NB4 (cell line): ENCODE measurements around the gene FER.
A peak's percentile ranks its signal among the peaks of the same experiment; 100 is the strongest.

Source experiments
- DNase-seq: peaks from one replicate; pipeline ENCODE4 v3.0.0; 2010; ENCODE audit warnings: low read depth
- H3K4me3 ChIP-seq: one replicate; pipeline ENCODE4 v1.5.1; 2011; ENCODE audit warnings: mild to moderate bottlenecking, low read depth, low read length, moderate library complexity
- MYC ChIP-seq: IDR thresholded peaks from 2 replicates; pipeline ENCODE4 v1.6.1; 2011; ENCODE audit warnings: low read depth, low read length
- POLR2A ChIP-seq: IDR thresholded peaks from 2 replicates; pipeline ENCODE4 v1.6.1; 2011; ENCODE audit warnings: mild to moderate bottlenecking; ENCODE audit not compliant: insufficient read length; ENCODE audit errors: extremely low read depth
- TF ChIP-seq, protein P1 (sequence below): IDR thresholded peaks from 2 replicates; pipeline ENCODE4 v1.6.1; 2011; ENCODE audit warnings: low read depth, low read length
- TF ChIP-seq, protein P2 (sequence below): IDR thresholded peaks from one replicate; pipeline ENCODE4 v1.5.1; 2012; ENCODE audit warnings: low read depth, low read length

FER gene

DNA sequence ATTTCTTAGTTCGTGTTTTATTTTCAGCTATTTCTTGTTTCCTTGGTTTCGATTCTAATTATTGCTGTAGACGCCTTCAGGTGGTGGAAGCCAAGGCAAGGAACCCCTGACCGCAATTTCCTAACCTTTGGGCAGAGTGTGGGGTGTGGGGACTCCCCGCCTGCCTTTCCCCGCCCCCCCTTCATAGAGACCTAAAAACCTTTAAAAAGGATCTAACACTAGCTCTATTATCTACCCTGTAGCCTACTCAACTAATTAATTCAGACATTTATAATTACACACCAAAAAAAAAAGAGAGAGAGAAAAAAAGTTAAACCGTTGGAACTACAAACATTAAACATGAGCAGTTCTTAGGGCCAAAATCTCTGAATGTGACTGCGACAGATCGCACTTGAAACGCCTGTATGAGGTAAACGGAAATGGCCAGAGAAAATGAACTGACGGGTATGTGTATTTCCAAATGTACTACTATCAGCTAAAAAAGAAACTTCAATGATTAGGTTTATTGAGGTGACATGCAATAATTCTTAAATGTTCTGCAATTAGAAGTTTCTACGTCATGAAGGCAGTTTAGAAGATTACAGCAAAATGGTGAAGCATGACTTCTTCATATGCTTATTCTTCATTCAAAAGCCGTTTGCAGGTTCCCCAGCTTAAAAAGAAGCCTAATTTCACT is 19.0 kb upstream of the FER start:
- no peak for TF ChIP-seq POLR2A
- TF ChIP-seq, protein P1, sequence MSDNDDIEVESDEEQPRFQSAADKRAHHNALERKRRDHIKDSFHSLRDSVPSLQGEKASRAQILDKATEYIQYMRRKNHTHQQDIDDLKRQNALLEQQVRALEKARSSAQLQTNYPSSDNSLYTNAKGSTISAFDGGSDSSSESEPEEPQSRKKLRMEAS: no peak
- TF ChIP-seq MYC: no peak
- TF ChIP-seq, protein P2, sequence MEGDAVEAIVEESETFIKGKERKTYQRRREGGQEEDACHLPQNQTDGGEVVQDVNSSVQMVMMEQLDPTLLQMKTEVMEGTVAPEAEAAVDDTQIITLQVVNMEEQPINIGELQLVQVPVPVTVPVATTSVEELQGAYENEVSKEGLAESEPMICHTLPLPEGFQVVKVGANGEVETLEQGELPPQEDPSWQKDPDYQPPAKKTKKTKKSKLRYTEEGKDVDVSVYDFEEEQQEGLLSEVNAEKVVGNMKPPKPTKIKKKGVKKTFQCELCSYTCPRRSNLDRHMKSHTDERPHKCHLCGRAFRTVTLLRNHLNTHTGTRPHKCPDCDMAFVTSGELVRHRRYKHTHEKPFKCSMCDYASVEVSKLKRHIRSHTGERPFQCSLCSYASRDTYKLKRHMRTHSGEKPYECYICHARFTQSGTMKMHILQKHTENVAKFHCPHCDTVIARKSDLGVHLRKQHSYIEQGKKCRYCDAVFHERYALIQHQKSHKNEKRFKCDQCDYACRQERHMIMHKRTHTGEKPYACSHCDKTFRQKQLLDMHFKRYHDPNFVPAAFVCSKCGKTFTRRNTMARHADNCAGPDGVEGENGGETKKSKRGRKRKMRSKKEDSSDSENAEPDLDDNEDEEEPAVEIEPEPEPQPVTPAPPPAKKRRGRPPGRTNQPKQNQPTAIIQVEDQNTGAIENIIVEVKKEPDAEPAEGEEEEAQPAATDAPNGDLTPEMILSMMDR: no peak
- peak overlapping the region; percentile 74 for H3K4me3 ChIP-seq
- DNase-seq: peak; percentile 48

DNA sequence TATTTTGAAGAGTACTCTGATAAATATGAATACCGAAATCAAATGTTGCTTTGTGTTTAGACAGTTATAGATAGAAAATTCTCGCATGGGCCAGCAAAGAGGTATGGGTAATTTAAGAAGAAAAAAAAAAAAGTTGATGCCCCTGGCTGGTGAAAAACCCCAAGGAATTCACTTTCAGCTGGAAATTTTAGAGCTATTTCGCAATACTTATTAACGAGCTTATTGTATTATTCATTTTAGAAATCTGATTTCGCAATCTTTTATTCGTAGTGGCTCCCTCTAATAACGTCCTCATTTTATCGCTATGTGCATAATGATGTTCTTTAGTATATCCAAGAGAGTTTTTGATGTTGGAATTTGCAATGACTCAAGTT is 18.5 kb upstream of the FER start:
- H3K4me3 ChIP-seq: peak overlapping the region; percentile 74
- TF ChIP-seq, protein P2: no peak
- TF ChIP-seq, protein P1: no peak
- TF ChIP-seq MYC (no peak), POLR2A (no peak)
- no peak for DNase-seq

DNA sequence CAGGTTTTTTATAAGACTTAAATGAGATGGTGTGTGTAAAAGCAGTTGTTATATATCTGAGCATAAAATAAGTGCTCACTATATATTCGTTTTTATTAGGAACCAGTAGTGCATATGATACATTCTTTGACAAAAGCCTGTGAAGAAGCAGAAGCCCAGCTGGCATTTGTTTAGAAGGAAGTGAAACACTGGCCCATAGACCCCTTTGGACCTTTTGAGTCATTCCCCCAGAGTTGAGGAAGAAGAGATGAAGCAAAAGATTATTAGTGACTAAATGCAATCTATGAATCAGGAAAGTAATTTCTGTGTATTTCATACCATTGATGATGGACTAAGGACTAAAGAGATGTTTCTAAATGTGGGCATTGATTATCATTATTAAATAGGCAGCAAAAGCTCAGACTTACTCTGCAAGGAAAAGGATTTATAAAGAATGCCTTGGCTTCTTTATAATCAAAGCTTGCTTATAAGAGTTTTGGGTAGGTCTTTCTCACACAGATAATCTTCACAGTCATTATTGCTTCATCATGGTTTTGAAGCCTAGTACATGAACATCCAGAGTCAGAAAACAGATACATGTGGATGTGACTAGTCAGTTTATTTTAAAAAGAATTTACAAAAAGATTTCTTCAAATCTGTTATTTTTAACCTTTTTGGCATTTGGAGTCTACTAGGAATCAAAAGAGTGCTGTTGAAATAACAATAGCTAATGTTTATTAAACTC is 16.9 kb upstream of the FER start:
- TF ChIP-seq MYC (no peak), POLR2A (no peak)
- TF ChIP-seq, protein P1: no peak
- TF ChIP-seq, protein P2: no peak

DNA sequence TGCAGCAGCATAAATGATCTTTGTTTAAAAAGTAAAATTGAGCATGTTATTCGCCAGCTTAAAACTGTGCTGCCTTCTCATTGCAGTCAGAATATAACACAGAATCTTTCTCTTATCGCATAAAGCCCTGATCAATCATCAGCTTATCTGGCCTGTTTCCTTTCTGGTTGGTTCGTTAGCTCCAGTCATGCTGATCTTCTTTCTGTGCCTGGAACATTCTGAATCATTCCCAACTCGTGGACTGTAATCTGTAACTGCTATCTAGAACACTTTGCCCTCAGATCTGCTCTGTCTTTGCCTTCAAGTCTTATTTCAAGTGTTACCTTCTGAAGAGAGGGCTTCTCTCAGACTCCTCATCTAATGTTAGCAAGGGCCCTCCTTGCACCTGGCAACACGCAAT is 11.9 kb upstream of the FER start:
- H3K4me3 ChIP-seq: no peak overlapping the region
- TF ChIP-seq MYC (no peak), POLR2A (no peak)
- TF ChIP-seq, protein P1: no peak
- TF ChIP-seq, protein P2: no peak
- DNase-seq: no peak

More for the DNA sequence above, 16.9 kb upstream of the FER start:
- peak; percentile 60 for DNase-seq
- no peak overlapping the region for H3K4me3 ChIP-seq

DNA sequence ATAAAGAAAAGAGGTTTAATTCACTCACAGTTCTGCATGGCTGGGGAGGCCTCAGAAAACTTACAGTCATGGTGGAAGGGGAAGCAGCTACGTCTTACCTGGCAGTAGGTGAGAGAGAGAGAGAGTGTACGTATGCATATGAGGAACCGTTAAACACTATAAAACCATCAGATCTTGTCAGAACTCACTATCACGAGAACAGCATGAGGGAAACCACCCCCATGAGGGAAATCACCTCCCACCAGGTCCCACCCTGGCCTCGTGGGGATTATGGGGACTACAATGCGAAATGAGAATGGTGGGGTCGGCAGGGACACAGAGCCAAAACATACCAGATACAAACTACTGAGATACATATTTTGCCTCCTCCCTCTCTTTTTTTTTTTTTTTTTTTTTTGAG is 10.8 kb upstream of the FER start:
- no peak for TF ChIP-seq POLR2A
- TF ChIP-seq, protein P2: no peak
- TF ChIP-seq, protein P1: no peak
- no peak for TF ChIP-seq MYC
- DNase-seq: no peak
- no peak overlapping the region for H3K4me3 ChIP-seq
